Testis (tissue), 3 donors: ENCODE data around the gene MYOCD. TPM values are rescaled to one million over a fixed set of nuclear protein-coding genes. Genes with fewer than 3 reads are reported as not detected.

Experiments
- DNase-seq: peaks from one replicate; pipeline ENCODE4 v3.0.0-alpha.2; 2019
- H3K27ac ChIP-seq, 2 donors: fragments of 200-600 bp; sonication (generic); one replicate each; pipeline ENCODE4 v1.5.1; 2019
- H3K27me3 ChIP-seq: fragments of 200-600 bp; sonication (generic); one replicate; pipeline ENCODE4 v1.5.1; 2019
- H3K36me3 ChIP-seq: fragments of 200-600 bp; sonication (generic); one replicate; pipeline ENCODE4 v1.5.1; 2017; ENCODE audit warnings: low read depth; ENCODE audit errors: missing control alignments
- H3K4me1 ChIP-seq: fragments of 200-600 bp; sonication (generic); one replicate; pipeline ENCODE4 v1.5.1; 2019
- H3K4me3 ChIP-seq, 2 donors: fragments of 200-600 bp; sonication (generic); one replicate each; pipeline ENCODE4 v1.5.1; 2017 to 2019
- H3K9me3 ChIP-seq: fragments of 200-600 bp; sonication (generic); one replicate; pipeline ENCODE4 v1.5.1; 2017
- CTCF ChIP-seq, 3 experiments: fragments of 450-650 bp in 2 of 3; fragments of 200-600 bp in 1 of 3; sonication (generic) in 1 of 3; IDR thresholded peaks; one replicate each; pipeline ENCODE4 v1.5.1; 2016 to 2019; ENCODE audit warnings: antibody characterized with exemption in 3 of 3, mild to moderate bottlenecking in 2 of 3, moderate library complexity in 1 of 3
- POLR2A ChIP-seq: fragments of 450-650 bp; IDR thresholded peaks from one replicate; pipeline ENCODE4 v1.6.1; 2017; ENCODE audit warnings: antibody characterized with exemption, mild to moderate bottlenecking, moderate library complexity
- WGBS, 2 donors: methylation state at CpG; one replicate each; pipeline ENCODE4 v1.1.5; 2018; 5-methylcytosine and 5-hydroxymethylcytosine counted together
- intact Hi-C: fragments of 100-400 bp; cut with DNase I; formaldehyde crosslinking; loops from one replicate; pipeline ENCODE4 v1.15.1; 2023; ENCODE audit warnings: low total_unique reads
- polyA plus RNA-seq: library from polyadenylated mRNA; stranded (reverse); fragments of 350-450 nt; fragmentation: Illumina TruSeq; extraction: RNeasy Lipid Tissue Mini Kit (QIAGEN cat#74804); gene quantifications from one replicate; pipeline ENCODE4 v1.2.3, GENCODE V29; 2014; ENCODE audit warnings: low read depth, low replicate concordance; ENCODE audit not compliant: insufficient read depth
- total RNA-seq, 2 donors: library from RNA; depleted of rRNA; stranded (reverse); fragments of >200 nt; gene quantifications; one replicate each; pipeline ENCODE4 v1.2.3, GENCODE V29; 2016

The MYOCD gene
- total and polyA plus RNA-seq, 3 donors from 2014 or later, result 7.3 to 13.3 (median 7.6) TPM

GRCh38 chr17:12815642-12816141, 150.0 kb downstream of the MYOCD start:
- Histone ChIP-seq H3K27ac (no peak overlapping the region), H3K4me3 (no peak overlapping the region), H3K36me3 (no peaks in the 10 kb centered on the region), H3K4me1 (no peaks in the 10 kb centered on the region), H3K27me3 (no peaks in the 10 kb centered on the region), H3K9me3 (no peaks in the 10 kb centered on the region)
- DNase-seq, result no peak
- intact Hi-C loops, result no loop called here
- TF ChIP-seq POLR2A, result no peak
- no peak for TF ChIP-seq CTCF (IDR thresholded peaks at IDR 0.05)
- 64 to 66% methylated on average over 3 of the region's 3 CpGs for WGBS, 2 donors

Other genes starting within 250 kb of the MYOCD start
- gene ARHGAP44, start 123.6 kb downstream of the MYOCD start, total RNA-seq, result 10 to 100 TPM; 11.0 to 11.3 TPM
- gene ARHGAP44, start 123.6 kb downstream of the MYOCD start, polyA plus RNA-seq, result 9.3 TPM